ENCODE data around the gene RASGRP4. TPM values are rescaled to one million over a fixed set of nuclear protein-coding genes. Genes with fewer than 3 reads are reported as not detected.

RASGRP4 gene
- total and polyA plus RNA-seq, 2 donors from 2014 or later, result 0.80 to 3.6 TPM

DNA sequence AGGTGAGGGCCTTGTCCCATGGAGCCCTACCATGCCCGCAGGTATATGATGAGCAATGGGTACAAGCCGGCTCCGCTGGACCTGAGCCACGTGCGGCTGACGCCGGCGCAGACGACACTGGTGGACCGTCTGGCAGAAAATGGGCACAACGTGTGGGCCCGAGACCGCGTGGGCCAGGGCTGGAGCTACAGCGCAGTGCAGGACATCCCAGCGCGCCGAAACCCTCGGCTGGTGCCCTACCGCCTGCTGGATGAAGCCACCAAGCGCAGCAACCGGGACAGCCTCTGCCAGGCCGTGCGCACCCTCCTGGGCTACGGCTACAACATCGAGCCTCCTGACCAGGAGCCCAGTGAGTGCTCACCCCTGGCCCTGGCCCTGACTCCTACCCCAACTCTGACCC lies 40.0 kb upstream of the RASGRP4 start:
- DNase-seq (no peak), FAIRE-seq (no peak)
- TF ChIP-seq, protein P1, sequence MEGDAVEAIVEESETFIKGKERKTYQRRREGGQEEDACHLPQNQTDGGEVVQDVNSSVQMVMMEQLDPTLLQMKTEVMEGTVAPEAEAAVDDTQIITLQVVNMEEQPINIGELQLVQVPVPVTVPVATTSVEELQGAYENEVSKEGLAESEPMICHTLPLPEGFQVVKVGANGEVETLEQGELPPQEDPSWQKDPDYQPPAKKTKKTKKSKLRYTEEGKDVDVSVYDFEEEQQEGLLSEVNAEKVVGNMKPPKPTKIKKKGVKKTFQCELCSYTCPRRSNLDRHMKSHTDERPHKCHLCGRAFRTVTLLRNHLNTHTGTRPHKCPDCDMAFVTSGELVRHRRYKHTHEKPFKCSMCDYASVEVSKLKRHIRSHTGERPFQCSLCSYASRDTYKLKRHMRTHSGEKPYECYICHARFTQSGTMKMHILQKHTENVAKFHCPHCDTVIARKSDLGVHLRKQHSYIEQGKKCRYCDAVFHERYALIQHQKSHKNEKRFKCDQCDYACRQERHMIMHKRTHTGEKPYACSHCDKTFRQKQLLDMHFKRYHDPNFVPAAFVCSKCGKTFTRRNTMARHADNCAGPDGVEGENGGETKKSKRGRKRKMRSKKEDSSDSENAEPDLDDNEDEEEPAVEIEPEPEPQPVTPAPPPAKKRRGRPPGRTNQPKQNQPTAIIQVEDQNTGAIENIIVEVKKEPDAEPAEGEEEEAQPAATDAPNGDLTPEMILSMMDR (IDR thresholded peaks at IDR 0.05; ENCODE audit: borderline replicate concordance, extremely low read depth, insufficient read depth), result no peak
- no peaks in the 10 kb centered on the region for H3K4me1 ChIP-seq (ENCODE audit: control insufficient read depth in 2 of 3, insufficient read depth in 2 of 3, low read depth in 1 of 3, low read length in 3 of 3)
- no peak overlapping the region for H3K4me3 ChIP-seq (ENCODE audit: low read length in 3 of 3)
- H3K36me3 ChIP-seq (ENCODE audit: control insufficient read depth in 2 of 3, insufficient read depth in 3 of 3, low read length in 3 of 3), result no peaks in the 10 kb centered on the region
- H3K9ac ChIP-seq (ENCODE audit: low read length in 3 of 3), result no peak overlapping the region
- no peaks in the 10 kb centered on the region for H3K9me3 ChIP-seq (ENCODE audit: control insufficient read depth in 2 of 3, insufficient read depth in 1 of 3, low read length in 3 of 3)
- intact Hi-C loops (cut with DNase I), result no loop called here
- no peaks in the 10 kb centered on the region for H3K27me3 ChIP-seq (ENCODE audit: control insufficient read depth, insufficient read depth, low read length)
- no peak overlapping the region for H3K27ac ChIP-seq (ENCODE audit: low read depth in 2 of 2, low read length in 2 of 2)

- no peak overlapping the region for H3K9ac ChIP-seq (ENCODE audit: low read length in 3 of 3)
- FAIRE-seq (no peak), DNase-seq (no peak)
- TF ChIP-seq, protein P1 (IDR thresholded peaks at IDR 0.05; ENCODE audit: borderline replicate concordance, extremely low read depth, insufficient read depth), result no peak
- H3K27ac ChIP-seq (ENCODE audit: low read depth in 2 of 2, low read length in 2 of 2), result no peak overlapping the region
- H3K36me3 ChIP-seq (ENCODE audit: control insufficient read depth in 2 of 3, insufficient read depth in 3 of 3, low read length in 3 of 3), result no peaks in the 10 kb centered on the region
- no peaks in the 10 kb centered on the region for H3K27me3 ChIP-seq (ENCODE audit: control insufficient read depth, insufficient read depth, low read length)
- no peak overlapping the region for H3K4me3 ChIP-seq (ENCODE audit: low read length in 3 of 3)
- intact Hi-C loops (cut with DNase I), result no loop called here
- no peaks in the 10 kb centered on the region for H3K9me3 ChIP-seq (ENCODE audit: control insufficient read depth in 2 of 3, insufficient read depth in 1 of 3, low read length in 3 of 3)
- H3K4me1 ChIP-seq (ENCODE audit: control insufficient read depth in 2 of 3, insufficient read depth in 2 of 3, low read depth in 1 of 3, low read length in 3 of 3), result no peaks in the 10 kb centered on the region
These were observed 38.5 kb upstream of the RASGRP4 start for GRCh38 chr19:38464421-38465082.

DNA sequence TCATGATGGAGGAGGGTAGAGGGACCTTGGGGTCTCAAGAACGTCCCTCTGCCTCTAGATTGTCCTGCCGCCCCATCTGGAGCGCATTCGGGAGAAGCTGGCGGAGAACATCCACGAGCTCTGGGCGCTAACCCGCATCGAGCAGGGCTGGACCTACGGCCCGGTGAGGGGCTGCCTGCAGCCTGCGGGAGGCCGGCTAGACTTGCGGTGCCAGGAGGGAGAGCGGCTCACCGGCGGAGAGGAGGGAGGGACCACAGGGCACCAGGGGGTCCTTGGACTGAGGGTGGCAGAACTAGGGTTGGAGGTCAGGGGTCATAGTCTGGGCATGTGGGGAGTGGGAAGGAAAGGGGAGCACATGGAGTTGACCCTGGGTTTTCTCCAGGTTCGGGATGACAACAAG lies 37.3 kb upstream of the RASGRP4 start:
- intact Hi-C loops (cut with DNase I), result no loop called here
- TF ChIP-seq, protein P1 (IDR thresholded peaks at IDR 0.05; ENCODE audit: borderline replicate concordance, extremely low read depth, insufficient read depth), result no peak
- H3K27ac ChIP-seq (ENCODE audit: low read depth in 2 of 2, low read length in 2 of 2), result no peak overlapping the region
- H3K27me3 ChIP-seq (ENCODE audit: control insufficient read depth, insufficient read depth, low read length), result no peaks in the 10 kb centered on the region
- no peaks in the 10 kb centered on the region for H3K36me3 ChIP-seq (ENCODE audit: control insufficient read depth in 2 of 3, insufficient read depth in 3 of 3, low read length in 3 of 3)
- H3K4me3 ChIP-seq (ENCODE audit: low read length in 3 of 3), result no peak overlapping the region
- H3K9me3 ChIP-seq (ENCODE audit: control insufficient read depth in 2 of 3, insufficient read depth in 1 of 3, low read length in 3 of 3), result no peaks in the 10 kb centered on the region
- DNase-seq, result no peak
- no peak for FAIRE-seq
- no peaks in the 10 kb centered on the region for H3K4me1 ChIP-seq (ENCODE audit: control insufficient read depth in 2 of 3, insufficient read depth in 2 of 3, low read depth in 1 of 3, low read length in 3 of 3)
- H3K9ac ChIP-seq (ENCODE audit: low read length in 3 of 3), result no peak overlapping the region

DNA sequence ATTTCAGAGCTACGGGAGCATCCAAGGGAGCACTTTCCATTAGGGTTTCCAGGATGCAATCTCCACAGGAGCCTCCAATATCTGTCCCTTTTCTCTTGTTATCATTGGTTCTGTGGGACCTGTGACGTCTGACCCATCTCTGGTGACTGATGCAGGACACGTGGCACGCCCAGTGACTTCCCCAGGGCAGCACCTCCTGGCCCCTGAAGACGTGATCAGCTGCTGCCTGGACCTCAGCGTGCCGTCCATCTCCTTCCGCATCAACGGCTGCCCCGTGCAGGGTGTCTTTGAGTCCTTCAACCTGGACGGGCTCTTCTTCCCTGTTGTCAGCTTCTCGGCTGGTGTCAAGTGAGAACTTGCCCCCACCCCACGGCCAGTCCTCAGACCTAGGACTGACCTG lies 33.0 kb upstream of the RASGRP4 start:
- Histone ChIP-seq H3K4me3 (ENCODE audit: low read length in 3 of 3) (no peak overlapping the region), H3K9ac (ENCODE audit: low read length in 3 of 3) (no peak overlapping the region), H3K27ac (ENCODE audit: low read depth in 2 of 2, low read length in 2 of 2) (no peak overlapping the region), H3K36me3 (ENCODE audit: control insufficient read depth in 2 of 3, insufficient read depth in 3 of 3, low read length in 3 of 3) (no peaks in the 10 kb centered on the region), H3K9me3 (ENCODE audit: control insufficient read depth in 2 of 3, insufficient read depth in 1 of 3, low read length in 3 of 3) (no peaks in the 10 kb centered on the region), H3K4me1 (ENCODE audit: control insufficient read depth in 2 of 3, insufficient read depth in 2 of 3, low read depth in 1 of 3, low read length in 3 of 3) (no peaks in the 10 kb centered on the region), H3K27me3 (ENCODE audit: control insufficient read depth, insufficient read depth, low read length) (no peaks in the 10 kb centered on the region)
- intact Hi-C loops (cut with DNase I), result no loop called here
- DNase-seq (no peak), FAIRE-seq (no peak)
- TF ChIP-seq, protein P1 (IDR thresholded peaks at IDR 0.05; ENCODE audit: borderline replicate concordance, extremely low read depth, insufficient read depth), result no peak

Measured in kidney (tissue), 14 donors.